HG03135 (cell line): ENCODE data around the gene DNAJC3.
"Not testable (repeated sequence)": the region's sequence is repeated elsewhere in the genome, so short reads cannot be mapped to it uniquely, and the experiment has no call there.

ENCODE experiments used
- ATAC-seq: cut with Tn5 transposase; IDR thresholded peaks from one replicate; pipeline ENCODE4 v1.9.1; 2021; ENCODE audit warnings: mild to moderate bottlenecking, moderate library complexity; ENCODE audit not compliant: unreplicated experiment

Gene DNAJC3

GRCh38 chr13:95667235-95667634 lies 9.7 kb upstream of the DNAJC3 start:
- not testable (repeated sequence) for ATAC-seq

- no peak for ATAC-seq
These were observed 5.3 kb upstream of the DNAJC3 start for GRCh38 chr13:95671597-95671996.

- ATAC-seq: peak; percentile 10
These were observed 706 bp upstream of the DNAJC3 start for GRCh38 chr13:95676105-95676761.

- ATAC-seq: no peak
These were observed 776 bp downstream of the DNAJC3 start for GRCh38 chr13:95677564-95678266.

- no peak for ATAC-seq
These were observed 2.0 kb downstream of the DNAJC3 start for GRCh38 chr13:95678967-95679366.

GRCh38 chr13:95679722-95680121 lies 2.8 kb downstream of the DNAJC3 start:
- no peak for ATAC-seq

- ATAC-seq: no peak
These were observed 7.5 kb downstream of the DNAJC3 start for GRCh38 chr13:95684418-95684817.

DNA sequence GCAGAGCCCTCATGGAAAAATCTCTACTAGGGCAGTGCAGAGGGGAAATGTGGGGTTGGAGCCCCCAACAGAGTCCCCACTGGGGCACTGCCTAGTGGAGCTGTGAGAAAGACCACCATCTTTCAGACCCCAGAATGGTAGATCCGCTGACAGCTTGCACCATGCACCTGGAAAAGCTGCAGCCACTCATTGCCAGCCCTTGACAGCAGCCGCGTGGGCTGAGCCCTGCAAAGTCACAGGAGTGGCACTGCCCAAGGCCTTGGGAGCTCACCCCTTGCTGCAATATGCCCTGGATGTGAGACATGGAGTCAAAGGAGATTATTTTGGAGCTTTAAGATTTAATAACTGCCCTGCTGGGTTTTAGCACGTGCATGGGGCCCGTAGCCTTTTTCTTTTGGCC lies 8.0 kb downstream of the DNAJC3 start:
- ATAC-seq: not testable (repeated sequence)

- no peak for ATAC-seq
These were observed 12.6 kb downstream of the DNAJC3 start for GRCh38 chr13:95689582-95689926.

- not testable (repeated sequence) for ATAC-seq
These were observed 14.0 kb downstream of the DNAJC3 start for GRCh38 chr13:95690986-95691385.

GRCh38 chr13:95697052-95697680 lies 20.2 kb downstream of the DNAJC3 start:
- no peak for ATAC-seq

GRCh38 chr13:95698047-95698749 lies 21.3 kb downstream of the DNAJC3 start:
- ATAC-seq: no peak

- no peak for ATAC-seq
These were observed 26.6 kb downstream of the DNAJC3 start for GRCh38 chr13:95703576-95703975.

GRCh38 chr13:95704510-95704909 lies 27.6 kb downstream of the DNAJC3 start:
- ATAC-seq: no peak

- ATAC-seq: no peak
These were observed 29.4 kb downstream of the DNAJC3 start for GRCh38 chr13:95706356-95706755.

GRCh38 chr13:95707035-95707434 lies 30.1 kb downstream of the DNAJC3 start:
- no peak for ATAC-seq

DNA sequence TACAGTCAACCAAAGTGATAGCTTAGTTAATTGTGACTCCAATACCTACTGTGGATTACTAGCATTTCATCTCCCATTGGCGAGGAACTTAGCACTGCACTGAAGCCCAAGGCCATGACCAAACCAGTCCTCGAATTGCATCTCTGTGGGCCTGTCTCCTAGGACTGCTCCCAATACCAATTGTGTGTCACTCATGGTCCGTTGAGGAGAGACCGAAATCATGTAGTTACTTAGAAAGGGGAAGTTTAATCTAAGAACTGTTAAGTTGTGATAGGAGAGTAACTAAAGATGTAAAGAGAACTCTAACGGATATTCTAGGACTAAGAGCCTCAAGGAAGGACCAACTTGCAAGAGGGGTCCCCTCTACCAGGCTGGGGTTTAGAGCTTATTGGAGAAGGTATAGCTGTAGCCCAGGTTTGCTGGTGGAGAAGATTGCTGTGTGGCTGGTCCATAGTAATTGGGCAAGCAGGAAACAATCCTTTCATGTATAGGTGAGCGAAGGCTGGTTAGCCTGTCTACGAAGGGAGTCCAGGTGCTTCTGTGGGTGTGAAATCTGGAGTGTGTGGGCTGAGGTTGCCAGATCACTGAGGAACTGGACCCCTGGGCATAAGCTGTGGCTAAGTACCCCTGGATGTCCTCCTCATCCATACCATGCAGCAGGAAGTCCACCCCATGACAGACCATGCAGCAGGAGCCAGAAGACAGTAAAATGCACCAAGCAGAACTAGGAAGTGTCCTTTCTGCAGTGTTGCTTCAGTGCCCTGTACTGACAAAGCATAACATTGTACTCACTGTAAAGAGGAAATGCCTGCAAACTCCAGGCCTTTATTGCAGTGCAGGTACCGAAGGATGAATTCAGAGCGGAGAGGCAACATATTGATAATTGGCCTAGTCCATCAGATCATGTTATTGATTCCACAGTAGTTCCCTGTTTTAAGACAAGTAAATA lies 30.8 kb downstream of the DNAJC3 start:
- ATAC-seq: no peak

GRCh38 chr13:95708391-95708774 lies 31.4 kb downstream of the DNAJC3 start:
- ATAC-seq: no peak

DNA sequence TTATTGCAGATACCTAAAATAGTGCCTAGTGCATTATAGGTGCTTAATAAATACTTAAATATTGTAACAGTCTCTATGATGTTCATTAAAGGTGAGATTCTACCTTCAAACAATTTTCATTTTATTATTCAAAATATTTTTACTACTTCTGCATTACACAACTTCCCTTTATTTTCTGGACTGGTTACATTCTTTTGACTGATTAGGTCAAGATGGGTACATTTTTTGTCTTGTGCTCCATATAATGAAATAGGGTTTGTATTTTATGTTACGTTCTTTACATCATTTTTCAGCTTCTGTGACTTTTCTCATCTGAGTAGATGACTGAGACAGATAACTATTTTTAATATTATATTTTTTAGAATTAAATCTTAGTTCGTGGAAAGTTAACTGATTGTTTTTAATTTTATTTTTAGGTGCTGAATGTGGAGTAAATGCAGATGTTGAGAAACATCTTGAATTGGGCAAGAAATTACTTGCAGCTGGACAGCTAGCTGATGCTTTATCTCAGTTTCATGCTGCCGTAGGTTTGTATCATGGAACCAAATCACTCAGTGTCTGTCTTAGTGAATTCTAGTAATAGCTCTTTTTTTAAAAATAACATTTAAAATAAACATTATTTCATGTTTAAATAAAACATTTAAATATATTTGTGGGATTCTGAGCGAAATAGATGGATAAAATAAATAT lies 32.0 kb downstream of the DNAJC3 start:
- ATAC-seq: no peak

GRCh38 chr13:95710313-95710712 lies 33.4 kb downstream of the DNAJC3 start:
- ATAC-seq: no peak
